GM19043 (cell line): Measurements from ENCODE around the gene BABAM2.
"Not testable (repeated sequence)": the region's sequence is repeated elsewhere in the genome, so short reads cannot be mapped to it uniquely, and the experiment has no call there.

ENCODE experiments used
- ATAC-seq: cut with Tn5 transposase; IDR thresholded peaks from one replicate; pipeline ENCODE4 v1.9.1; 2021; ENCODE audit warnings: low read depth; ENCODE audit not compliant: unreplicated experiment

Gene BABAM2

GRCh38 chr2:27968045-27968444 is 77.5 kb downstream of the BABAM2 start:
- not testable (repeated sequence) for ATAC-seq

GRCh38 chr2:27968957-27969356 is 78.4 kb downstream of the BABAM2 start:
- ATAC-seq: not testable (repeated sequence)

GRCh38 chr2:27972311-27972710 is 81.8 kb downstream of the BABAM2 start:
- ATAC-seq: no peak

GRCh38 chr2:27973592-27973991 is 83.1 kb downstream of the BABAM2 start:
- no peak for ATAC-seq

- ATAC-seq: no peak
These were observed 85.8 kb downstream of the BABAM2 start for GRCh38 chr2:27976308-27976707.

GRCh38 chr2:27977731-27978312 is 87.3 kb downstream of the BABAM2 start:
- no peak for ATAC-seq

GRCh38 chr2:27978761-27979160 is 88.2 kb downstream of the BABAM2 start:
- ATAC-seq: not testable (repeated sequence)

GRCh38 chr2:27980242-27980641 is 89.7 kb downstream of the BABAM2 start:
- no peak for ATAC-seq

- no peak for ATAC-seq
These were observed 93.6 kb downstream of the BABAM2 start for GRCh38 chr2:27984153-27984552.

GRCh38 chr2:27988306-27988705 is 97.8 kb downstream of the BABAM2 start:
- no peak for ATAC-seq

- no peak for ATAC-seq
These were observed 98.2 kb downstream of the BABAM2 start for GRCh38 chr2:27988718-27989117.

- ATAC-seq: no peak
These were observed 98.6 kb downstream of the BABAM2 start for GRCh38 chr2:27989149-27989548.

- no peak for ATAC-seq
These were observed 99.6 kb downstream of the BABAM2 start for GRCh38 chr2:27990030-27990590.

- ATAC-seq: no peak
These were observed 100.6 kb downstream of the BABAM2 start for GRCh38 chr2:27991146-27991545.

GRCh38 chr2:27992787-27993401 is 102.4 kb downstream of the BABAM2 start:
- ATAC-seq: no peak

- ATAC-seq: no peak
These were observed 102.9 kb downstream of the BABAM2 start for GRCh38 chr2:27993402-27993787.

- no peak for ATAC-seq
These were observed 103.6 kb downstream of the BABAM2 start for GRCh38 chr2:27993950-27994728.

- no peak for ATAC-seq
These were observed 105.8 kb downstream of the BABAM2 start for GRCh38 chr2:27996156-27996922.

GRCh38 chr2:28000287-28000686 is 109.8 kb downstream of the BABAM2 start:
- no peak for ATAC-seq

- no peak for ATAC-seq
These were observed 111.7 kb downstream of the BABAM2 start for GRCh38 chr2:28002181-28002580.

- no peak for ATAC-seq
These were observed 113.6 kb downstream of the BABAM2 start for GRCh38 chr2:28004086-28004485.
